AG09319 (cell line): Measurements from ENCODE around the gene GNL1.

ENCODE experiments used
- DNase-seq: peaks from one replicate; pipeline ENCODE4 v3.0.0-alpha.2; 2010; ENCODE audit warnings: low read depth; ENCODE audit errors: extremely low read depth
- CTCF ChIP-seq: IDR thresholded peaks from 2 replicates; pipeline ENCODE4 v1.5.1; 2011; ENCODE audit warnings: low read depth, mild to moderate bottlenecking, inconsistent platforms, low read length, moderate library complexity

GNL1 gene

GRCh38 chr6:30568245-30568644 is 12.0 kb upstream of the GNL1 start:
- no peak for TF ChIP-seq CTCF
- DNase-seq = no peak

GRCh38 chr6:30565772-30566171 is 9.5 kb upstream of the GNL1 start:
- no peak for TF ChIP-seq CTCF
- DNase-seq = no peak

GRCh38 chr6:30564114-30564513 is 7.8 kb upstream of the GNL1 start:
- no peak for TF ChIP-seq CTCF
- DNase-seq = no peak

- no peak for TF ChIP-seq CTCF
- DNase-seq = no peak
These were observed 6.5 kb upstream of the GNL1 start for GRCh38 chr6:30562470-30563425.

GRCh38 chr6:30560930-30561329 is 4.6 kb upstream of the GNL1 start:
- DNase-seq = no peak
- TF ChIP-seq CTCF = no peak

- DNase-seq = no peak
- no peak for TF ChIP-seq CTCF
These were observed 1.3 kb upstream of the GNL1 start for GRCh38 chr6:30557683-30557981.

- peak; percentile 73 for DNase-seq
- no peak for TF ChIP-seq CTCF
These were observed 805 bp upstream of the GNL1 start, which contains the start of gene PRR3 for GRCh38 chr6:30556906-30557682. Gene PRR3 (plus strand): TSS chr6:30557295. CDS start chr6:30557345, 50 bp downstream.
